GM04504 (cell line): ENCODE measurements around the gene IL27RA.
"Not testable (repeated sequence)": the region's sequence is repeated elsewhere in the genome, so short reads cannot be mapped to it uniquely, and the experiment has no call there.

Experiments used
- DNase-seq: peaks from one replicate; pipeline ENCODE4 v3.0.0-alpha.2; 2012; ENCODE audit warnings: low read depth

Gene IL27RA

GRCh38 chr19:14030997-14031718 is 404 bp upstream of the IL27RA start:
- no peak for DNase-seq

GRCh38 chr19:14033946-14034345 is 2.4 kb downstream of the IL27RA start:
- no peak for DNase-seq

GRCh38 chr19:14035159-14035558 is 3.6 kb downstream of the IL27RA start:
- not testable (repeated sequence) for DNase-seq

- DNase-seq = no peak
Measured at GRCh38 chr19:14035706-14036105, 4.1 kb downstream of the IL27RA start.

- DNase-seq = no peak
Measured at GRCh38 chr19:14039181-14039580, 7.6 kb downstream of the IL27RA start.

GRCh38 chr19:14042659-14043608 is 11.4 kb downstream of the IL27RA start:
- DNase-seq = peak; percentile 78

GRCh38 chr19:14047866-14048265 is 16.3 kb downstream of the IL27RA start:
- DNase-seq = not testable (repeated sequence)

- DNase-seq = no peak
Measured at GRCh38 chr19:14048443-14049153, 17.0 kb downstream of the IL27RA start.

GRCh38 chr19:14050512-14050911 is 18.9 kb downstream of the IL27RA start:
- DNase-seq = no peak

- DNase-seq = not testable (repeated sequence)
Measured at GRCh38 chr19:14050961-14051360, 19.4 kb downstream of the IL27RA start.

GRCh38 chr19:14051980-14052379 is 20.4 kb downstream of the IL27RA start:
- no peak for DNase-seq

- no peak for DNase-seq
Measured at GRCh38 chr19:14052470-14052869, 20.9 kb downstream of the IL27RA start.

- no peak for DNase-seq
Measured at GRCh38 chr19:14053032-14053431, 21.5 kb downstream of the IL27RA start.

- DNase-seq = no peak
Measured at GRCh38 chr19:14053500-14053899, 21.9 kb downstream of the IL27RA start.

- no peak for DNase-seq
Measured at GRCh38 chr19:14054099-14054498, 22.5 kb downstream of the IL27RA start.

GRCh38 chr19:14054721-14055120 is 23.2 kb downstream of the IL27RA start:
- no peak for DNase-seq

- no peak for DNase-seq
Measured at GRCh38 chr19:14055396-14055795, 23.8 kb downstream of the IL27RA start.

GRCh38 chr19:14056069-14056666 is 24.6 kb downstream of the IL27RA start:
- DNase-seq = no peak

GRCh38 chr19:14056741-14057356 is 25.3 kb downstream of the IL27RA start:
- DNase-seq = no peak

GRCh38 chr19:14058182-14059092 is 26.9 kb downstream of the IL27RA start:
- no peak for DNase-seq

- no peak for DNase-seq
Measured at GRCh38 chr19:14059093-14059480, 27.5 kb downstream of the IL27RA start.
